Panc1 (cell line): ENCODE data around the gene FOXN1. TPM values are rescaled to one million over a fixed set of nuclear protein-coding genes. Genes with fewer than 3 reads are reported as not detected.

Source experiments
- ATAC-seq: fragments of 200-7000 bp; cut with Tn5 transposase; 2 replicates; pipeline ENCODE4 v1.9.1; 2020; ENCODE audit warnings: mild to moderate bottlenecking, moderate library complexity
- BruUV-seq: library from RNA; stranded (reverse); fragments of 400-500 nt; replicated peaks from 2 replicates; lab custom pipeline; 2021; lab: Mats Ljungman, UMichigan
- CTCF ChIA-PET: fragments of 300-600 bp; sonication (Branson Sonifier 250); formaldehyde crosslinking; loops from one replicate; lab custom pipeline; 2022; ENCODE audit warnings: antibody characterized with exemption; lab: Charles Lee
- POLR2A ChIA-PET: fragments of 300-600 bp; sonication (Branson Sonifier 250); formaldehyde crosslinking; loops from one replicate; lab custom pipeline; 2022; ENCODE audit warnings: antibody characterized with exemption; lab: Charles Lee
- DNase-seq: peaks from one replicate; pipeline ENCODE4 v3.0.0-alpha.2; 2010; ENCODE audit warnings: low read depth, low spot score
- H3K27ac ChIP-seq: 2 replicates; pipeline ENCODE4 v1.5.1; 2011; ENCODE audit warnings: mild to moderate bottlenecking, low read length, inconsistent platforms
- H3K27me3 ChIP-seq: fragments of 200-500 bp; sonication (Bioruptor generic); 2 replicates; pipeline ENCODE4 v1.6.0; 2014; ENCODE audit warnings: low read length, inconsistent platforms; ENCODE audit not compliant: control insufficient read depth, insufficient read depth
- H3K36me3 ChIP-seq: fragments of 200-500 bp; sonication (Bioruptor generic); 2 replicates; pipeline ENCODE4 v1.5.1; 2014; ENCODE audit warnings: inconsistent platforms, mild to moderate bottlenecking, low read length, moderate library complexity; ENCODE audit not compliant: control insufficient read depth, insufficient read depth
- H3K4me1 ChIP-seq: 2 replicates; pipeline ENCODE4 v1.5.1; 2011; ENCODE audit warnings: inconsistent platforms, mild to moderate bottlenecking, low read length, moderate library complexity; ENCODE audit not compliant: control insufficient read depth, insufficient read depth
- H3K4me3 ChIP-seq, 2 experiments: 2 replicates each; pipeline ENCODE4 v1.5.1; 2011 to 2012; ENCODE audit warnings: low read depth in 2 of 2, low read length in 2 of 2, mild to moderate bottlenecking in 2 of 2, inconsistent platforms in 1 of 2, moderate library complexity in 1 of 2
- H3K9me3 ChIP-seq: fragments of 200-500 bp; sonication (Bioruptor generic); 2 replicates; pipeline ENCODE4 v1.5.1; 2014; ENCODE audit warnings: low read depth, mild to moderate bottlenecking, inconsistent platforms, low read length, moderate library complexity; ENCODE audit not compliant: control insufficient read depth, insufficient read depth
- CTCF ChIP-seq: fragments of 450-650 bp; IDR thresholded peaks from 2 replicates; pipeline ENCODE4 v1.5.1; 2017; ENCODE audit warnings: mild to moderate bottlenecking
- POLR2AphosphoS5 ChIP-seq: IDR thresholded peaks from 2 replicates; pipeline ENCODE4 v1.6.1; 2012; ENCODE audit warnings: mild to moderate bottlenecking, low read depth, low read length, moderate library complexity
- REST ChIP-seq, 2 experiments: IDR thresholded peaks; 2 replicates each; pipeline ENCODE4 v1.6.1; 2011 to 2012; ENCODE audit warnings: low read depth in 2 of 2, control low read depth in 1 of 2, low read length in 1 of 2, mild to moderate bottlenecking in 1 of 2, moderate library complexity in 1 of 2; ENCODE audit not compliant: insufficient read depth in 1 of 2
- SIN3A ChIP-seq: IDR thresholded peaks from 2 replicates; pipeline ENCODE4 v1.6.1; 2012; ENCODE audit warnings: low read depth, mild to moderate bottlenecking, low read length, moderate library complexity, borderline replicate concordance; ENCODE audit not compliant: insufficient read depth
- TCF7L2 ChIP-seq: IDR thresholded peaks from 2 replicates; pipeline ENCODE4 v1.6.1; 2011; ENCODE audit warnings: mild to moderate bottlenecking, low read depth, low read length, inconsistent platforms
- in situ Hi-C: cut with HindIII; loops from 2 replicates; pipeline ENCODE4 v1.10.0; 2016; ENCODE audit warnings: low sequenced_read_pairs, low pct_unique_long_range_greater_than_20kb
- intact Hi-C: fragments of 100-400 bp; cut with micrococcal nuclease; formaldehyde crosslinking; loops from one replicate; pipeline ENCODE4 v1.10.0; 2022; ENCODE audit not compliant: unreplicated experiment
- total RNA-seq: library from RNA; stranded (reverse); gene quantifications from one replicate; pipeline ENCODE4 v1.2.1, GENCODE V29; 2021; ENCODE audit not compliant: unreplicated experiment

Gene FOXN1
- total RNA-seq, 1 experiment from 2014 or later, result not detected

DNA sequence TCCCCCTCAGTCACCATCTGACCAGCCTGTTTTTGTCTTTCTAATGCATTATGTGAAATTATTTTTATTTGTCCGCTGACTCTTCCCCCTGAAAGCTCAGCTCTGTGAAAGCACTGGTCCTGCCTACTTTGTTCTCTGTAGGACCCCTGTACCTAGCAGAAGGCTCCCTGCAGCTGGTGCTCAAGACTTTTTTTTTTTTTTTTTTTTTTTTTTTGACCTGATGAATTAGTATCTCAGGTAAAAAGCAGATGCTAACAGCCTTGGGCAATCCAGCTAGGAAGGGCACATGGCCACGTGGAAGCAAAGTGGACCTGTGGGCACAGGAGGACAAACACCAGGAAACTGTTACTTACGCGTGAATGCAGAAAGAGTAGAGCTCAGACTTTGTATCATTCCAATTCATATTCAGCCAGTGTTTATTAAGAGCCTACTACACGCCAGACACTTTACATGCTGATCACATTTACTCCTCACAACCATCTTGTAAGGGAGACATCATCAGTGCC is 46.9 kb downstream of the FOXN1 start:
- intact Hi-C loops, result no loop called here
- no peaks in the 10 kb centered on the region for H3K27me3 ChIP-seq
- CTCF ChIA-PET, result interaction anchor here (0.7 kb wide), 1 partner anchor 19 kb away, joined by 7 read pairs; no protein-coding TSS in a partner anchor
- TF ChIP-seq SIN3A (no peak), REST (IDR thresholded peaks at IDR 0.05; ENCODE audit: insufficient read depth in 1 of 2, low read depth in 2 of 2, low read length in 1 of 2) (no peak), TCF7L2 (no peak), POLR2AphosphoS5 (no peak), CTCF (no peak)
- POLR2A ChIA-PET, result interaction anchor here (0.6 to 0.7 kb wide), 2 partner anchors 37 to 78 kb away, joined by 7 to 12 read pairs; no protein-coding TSS in a partner anchor
- H3K9me3 ChIP-seq, result no peaks in the 10 kb centered on the region
- peak overlapping the region; percentile 72 to 77 for H3K4me3 ChIP-seq
- H3K36me3 ChIP-seq, result no peaks in the 10 kb centered on the region
- in situ Hi-C loops, result no loop called here
- H3K27ac ChIP-seq, result peak overlapping the region; percentile 25; the same call in 1 of the 2 replicates
- H3K4me1 ChIP-seq, result peaks cover 9% of the 10 kb centered on the region; the same call in 1 of the 2 replicates
- DNase-seq, result no peak
- BruUV-seq, result no TSS peak
- no peak for ATAC-seq

- POLR2A ChIA-PET, result no interaction called here
- Histone ChIP-seq H3K27me3 (no peaks in the 10 kb centered on the region), H3K4me3 (no peak overlapping the region), H3K36me3 (no peaks in the 10 kb centered on the region), H3K4me1 (peaks cover 9% of the 10 kb centered on the region; the same call in 1 of the 2 replicates), H3K9me3 (no peaks in the 10 kb centered on the region), H3K27ac (no peak overlapping the region)
- TF ChIP-seq TCF7L2, result no peak
- TF ChIP-seq CTCF, result no peak
- TF ChIP-seq POLR2AphosphoS5, result no peak
- no peak for TF ChIP-seq REST (IDR thresholded peaks at IDR 0.05; ENCODE audit: insufficient read depth in 1 of 2, low read depth in 2 of 2, low read length in 1 of 2)
- no peak for TF ChIP-seq SIN3A
- intact Hi-C loops (no loop called here), in situ Hi-C loops (no loop called here)
- CTCF ChIA-PET, result no interaction called here
- no TSS peak for BruUV-seq
- ATAC-seq (no peak), DNase-seq (no peak)
Measured at GRCh38 chr17:28554565-28554964, 48.4 kb downstream of the FOXN1 start.
